ENCODE results near the gene LDHAL6B. TPM values are rescaled to one million over a fixed set of nuclear protein-coding genes. Genes with fewer than 3 reads are reported as not detected.

The LDHAL6B gene
- total and polyA plus RNA-seq, 9 of the 15 experiments (the other 6 are each of a cell fraction or from before 2014, with no cell fraction given), result not detected

DNA sequence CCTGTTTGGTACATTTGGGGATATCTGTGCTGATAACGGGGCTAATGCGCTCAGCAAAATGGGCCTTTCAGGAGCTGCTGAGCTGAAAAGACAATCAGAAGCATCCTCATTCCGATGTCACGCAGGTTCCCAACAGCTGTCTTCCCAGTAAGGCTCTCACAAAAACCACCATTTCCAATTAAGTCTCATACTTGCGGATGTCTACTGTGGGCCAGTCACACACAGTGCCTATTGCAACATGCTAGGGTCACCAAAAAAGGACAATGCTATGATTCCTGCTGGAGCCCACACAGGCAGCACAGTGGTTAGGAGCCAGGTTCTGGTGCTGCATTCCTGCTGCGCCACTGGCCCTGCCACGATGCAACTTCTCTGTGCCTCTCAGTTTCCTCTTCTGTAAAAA is 16.4 kb upstream of the LDHAL6B start (continued):
- TF ChIP-seq, protein P1, sequence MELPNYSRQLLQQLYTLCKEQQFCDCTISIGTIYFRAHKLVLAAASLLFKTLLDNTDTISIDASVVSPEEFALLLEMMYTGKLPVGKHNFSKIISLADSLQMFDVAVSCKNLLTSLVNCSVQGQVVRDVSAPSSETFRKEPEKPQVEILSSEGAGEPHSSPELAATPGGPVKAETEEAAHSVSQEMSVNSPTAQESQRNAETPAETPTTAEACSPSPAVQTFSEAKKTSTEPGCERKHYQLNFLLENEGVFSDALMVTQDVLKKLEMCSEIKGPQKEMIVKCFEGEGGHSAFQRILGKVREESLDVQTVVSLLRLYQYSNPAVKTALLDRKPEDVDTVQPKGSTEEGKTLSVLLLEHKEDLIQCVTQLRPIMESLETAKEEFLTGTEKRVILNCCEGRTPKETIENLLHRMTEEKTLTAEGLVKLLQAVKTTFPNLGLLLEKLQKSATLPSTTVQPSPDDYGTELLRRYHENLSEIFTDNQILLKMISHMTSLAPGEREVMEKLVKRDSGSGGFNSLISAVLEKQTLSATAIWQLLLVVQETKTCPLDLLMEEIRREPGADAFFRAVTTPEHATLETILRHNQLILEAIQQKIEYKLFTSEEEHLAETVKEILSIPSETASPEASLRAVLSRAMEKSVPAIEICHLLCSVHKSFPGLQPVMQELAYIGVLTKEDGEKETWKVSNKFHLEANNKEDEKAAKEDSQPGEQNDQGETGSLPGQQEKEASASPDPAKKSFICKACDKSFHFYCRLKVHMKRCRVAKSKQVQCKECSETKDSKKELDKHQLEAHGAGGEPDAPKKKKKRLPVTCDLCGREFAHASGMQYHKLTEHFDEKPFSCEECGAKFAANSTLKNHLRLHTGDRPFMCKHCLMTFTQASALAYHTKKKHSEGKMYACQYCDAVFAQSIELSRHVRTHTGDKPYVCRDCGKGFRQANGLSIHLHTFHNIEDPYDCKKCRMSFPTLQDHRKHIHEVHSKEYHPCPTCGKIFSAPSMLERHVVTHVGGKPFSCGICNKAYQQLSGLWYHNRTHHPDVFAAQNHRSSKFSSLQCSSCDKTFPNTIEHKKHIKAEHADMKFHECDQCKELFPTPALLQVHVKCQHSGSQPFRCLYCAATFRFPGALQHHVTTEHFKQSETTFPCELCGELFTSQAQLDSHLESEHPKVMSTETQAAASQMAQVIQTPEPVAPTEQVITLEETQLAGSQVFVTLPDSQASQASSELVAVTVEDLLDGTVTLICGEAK (IDR thresholded peaks at IDR 0.05), result no peak
- TF ChIP-seq, protein P1 (CRISPR knock-in tag; IDR thresholded peaks at IDR 0.05), result no peak
- TF ChIP-seq DMBX1 (CRISPR knock-in tag; IDR thresholded peaks at IDR 0.05; ENCODE audit: borderline replicate concordance), result no peak
- TF ChIP-seq, protein P2, sequence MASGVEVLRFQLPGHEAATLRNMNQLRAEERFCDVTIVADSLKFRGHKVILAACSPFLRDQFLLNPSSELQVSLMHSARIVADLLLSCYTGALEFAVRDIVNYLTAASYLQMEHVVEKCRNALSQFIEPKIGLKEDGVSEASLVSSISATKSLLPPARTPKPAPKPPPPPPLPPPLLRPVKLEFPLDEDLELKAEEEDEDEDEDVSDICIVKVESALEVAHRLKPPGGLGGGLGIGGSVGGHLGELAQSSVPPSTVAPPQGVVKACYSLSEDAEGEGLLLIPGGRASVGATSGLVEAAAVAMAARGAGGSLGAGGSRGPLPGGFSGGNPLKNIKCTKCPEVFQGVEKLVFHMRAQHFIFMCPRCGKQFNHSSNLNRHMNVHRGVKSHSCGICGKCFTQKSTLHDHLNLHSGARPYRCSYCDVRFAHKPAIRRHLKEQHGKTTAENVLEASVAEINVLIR (CRISPR knock-in tag; IDR thresholded peaks at IDR 0.05), result no peak
- TF ChIP-seq, protein P3, sequence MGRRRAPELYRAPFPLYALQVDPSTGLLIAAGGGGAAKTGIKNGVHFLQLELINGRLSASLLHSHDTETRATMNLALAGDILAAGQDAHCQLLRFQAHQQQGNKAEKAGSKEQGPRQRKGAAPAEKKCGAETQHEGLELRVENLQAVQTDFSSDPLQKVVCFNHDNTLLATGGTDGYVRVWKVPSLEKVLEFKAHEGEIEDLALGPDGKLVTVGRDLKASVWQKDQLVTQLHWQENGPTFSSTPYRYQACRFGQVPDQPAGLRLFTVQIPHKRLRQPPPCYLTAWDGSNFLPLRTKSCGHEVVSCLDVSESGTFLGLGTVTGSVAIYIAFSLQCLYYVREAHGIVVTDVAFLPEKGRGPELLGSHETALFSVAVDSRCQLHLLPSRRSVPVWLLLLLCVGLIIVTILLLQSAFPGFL (CRISPR knock-in tag; IDR thresholded peaks at IDR 0.05), result no peak
- TF ChIP-seq, protein P4, sequence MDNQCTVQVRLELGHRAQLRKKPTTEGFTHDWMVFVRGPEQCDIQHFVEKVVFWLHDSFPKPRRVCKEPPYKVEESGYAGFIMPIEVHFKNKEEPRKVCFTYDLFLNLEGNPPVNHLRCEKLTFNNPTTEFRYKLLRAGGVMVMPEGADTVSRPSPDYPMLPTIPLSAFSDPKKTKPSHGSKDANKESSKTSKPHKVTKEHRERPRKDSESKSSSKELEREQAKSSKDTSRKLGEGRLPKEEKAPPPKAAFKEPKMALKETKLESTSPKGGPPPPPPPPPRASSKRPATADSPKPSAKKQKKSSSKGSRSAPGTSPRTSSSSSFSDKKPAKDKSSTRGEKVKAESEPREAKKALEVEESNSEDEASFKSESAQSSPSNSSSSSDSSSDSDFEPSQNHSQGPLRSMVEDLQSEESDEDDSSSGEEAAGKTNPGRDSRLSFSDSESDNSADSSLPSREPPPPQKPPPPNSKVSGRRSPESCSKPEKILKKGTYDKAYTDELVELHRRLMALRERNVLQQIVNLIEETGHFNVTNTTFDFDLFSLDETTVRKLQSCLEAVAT (IDR thresholded peaks at IDR 0.05), result no peak
- no peak for TF ChIP-seq NBN (IDR thresholded peaks at IDR 0.05; ENCODE audit: low read depth)
- TF ChIP-seq, protein P5, sequence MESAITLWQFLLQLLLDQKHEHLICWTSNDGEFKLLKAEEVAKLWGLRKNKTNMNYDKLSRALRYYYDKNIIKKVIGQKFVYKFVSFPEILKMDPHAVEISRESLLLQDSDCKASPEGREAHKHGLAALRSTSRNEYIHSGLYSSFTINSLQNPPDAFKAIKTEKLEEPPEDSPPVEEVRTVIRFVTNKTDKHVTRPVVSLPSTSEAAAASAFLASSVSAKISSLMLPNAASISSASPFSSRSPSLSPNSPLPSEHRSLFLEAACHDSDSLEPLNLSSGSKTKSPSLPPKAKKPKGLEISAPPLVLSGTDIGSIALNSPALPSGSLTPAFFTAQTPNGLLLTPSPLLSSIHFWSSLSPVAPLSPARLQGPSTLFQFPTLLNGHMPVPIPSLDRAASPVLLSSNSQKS (CRISPR knock-in tag; IDR thresholded peaks at IDR 0.05), result no peak
- no peak for TF ChIP-seq ETV5 (CRISPR knock-in tag; IDR thresholded peaks at IDR 0.05; ENCODE audit: low read depth)
- no peak for TF ChIP-seq SRF (CRISPR knock-in tag; IDR thresholded peaks at IDR 0.05)
